Measurements from ENCODE around the gene PPM1E. TPM values are rescaled to one million over a fixed set of nuclear protein-coding genes. Genes with fewer than 3 reads are reported as not detected.

Gene PPM1E
- total RNA-seq, 4 donors from 2014 or later: 0.14 TPM; not detected in 3

DNA sequence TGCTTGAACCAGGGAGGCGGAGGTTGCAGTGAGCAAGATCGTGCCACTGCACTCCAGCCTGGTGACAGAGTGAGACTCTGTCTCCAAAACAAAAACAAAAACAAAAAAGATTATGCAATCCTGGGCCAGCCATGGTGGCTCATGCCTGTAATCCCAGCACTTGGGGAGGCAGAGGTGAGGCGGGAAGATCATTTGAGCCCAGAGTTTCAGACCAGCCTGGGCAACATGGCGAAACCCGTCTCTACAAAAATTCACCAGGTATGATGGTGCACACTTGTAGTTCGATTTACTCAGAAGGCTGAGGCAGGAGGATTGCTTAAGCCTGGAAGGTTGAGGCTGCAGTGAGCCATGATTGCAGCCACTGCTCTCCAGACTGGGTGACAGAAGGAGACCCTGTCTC lies 109.6 kb downstream of the PPM1E start:
- WGBS, 2 donors (ENCODE audit: low coverage in 1 of 2): 87 to 96% methylated on average over 5 to 6 of the region's 6 CpGs
- in situ Hi-C loops (cut with MboI; ENCODE audit: low pct_ligation_motif_present in 1 of 4, low pct_unique_long_range_greater_than_20kb in 1 of 4, low sequenced_read_pairs in 3 of 4): no loop called here
- no peaks in the 10 kb centered on the region for H3K4me1 ChIP-seq
- TF ChIP-seq EP300 (IDR thresholded peaks at IDR 0.05; ENCODE audit: low read depth) (no peak), POLR2AphosphoS5 (IDR thresholded peaks at IDR 0.05) (no peak), POLR2A (IDR thresholded peaks at IDR 0.05) (no peak)
- TF ChIP-seq, protein P1, sequence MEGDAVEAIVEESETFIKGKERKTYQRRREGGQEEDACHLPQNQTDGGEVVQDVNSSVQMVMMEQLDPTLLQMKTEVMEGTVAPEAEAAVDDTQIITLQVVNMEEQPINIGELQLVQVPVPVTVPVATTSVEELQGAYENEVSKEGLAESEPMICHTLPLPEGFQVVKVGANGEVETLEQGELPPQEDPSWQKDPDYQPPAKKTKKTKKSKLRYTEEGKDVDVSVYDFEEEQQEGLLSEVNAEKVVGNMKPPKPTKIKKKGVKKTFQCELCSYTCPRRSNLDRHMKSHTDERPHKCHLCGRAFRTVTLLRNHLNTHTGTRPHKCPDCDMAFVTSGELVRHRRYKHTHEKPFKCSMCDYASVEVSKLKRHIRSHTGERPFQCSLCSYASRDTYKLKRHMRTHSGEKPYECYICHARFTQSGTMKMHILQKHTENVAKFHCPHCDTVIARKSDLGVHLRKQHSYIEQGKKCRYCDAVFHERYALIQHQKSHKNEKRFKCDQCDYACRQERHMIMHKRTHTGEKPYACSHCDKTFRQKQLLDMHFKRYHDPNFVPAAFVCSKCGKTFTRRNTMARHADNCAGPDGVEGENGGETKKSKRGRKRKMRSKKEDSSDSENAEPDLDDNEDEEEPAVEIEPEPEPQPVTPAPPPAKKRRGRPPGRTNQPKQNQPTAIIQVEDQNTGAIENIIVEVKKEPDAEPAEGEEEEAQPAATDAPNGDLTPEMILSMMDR (IDR thresholded peaks at IDR 0.05): no peak
- no peaks in the 10 kb centered on the region for H3K9me3 ChIP-seq
- H3K27ac ChIP-seq: no peak overlapping the region
- no peak for DNase-seq
- no peak overlapping the region for H3K4me3 ChIP-seq
- intact Hi-C loops (cut with DNase I; ENCODE audit: low total_unique reads): no loop called here
- no peaks in the 10 kb centered on the region for H3K36me3 ChIP-seq
- no peaks in the 10 kb centered on the region for H3K27me3 ChIP-seq

DNA sequence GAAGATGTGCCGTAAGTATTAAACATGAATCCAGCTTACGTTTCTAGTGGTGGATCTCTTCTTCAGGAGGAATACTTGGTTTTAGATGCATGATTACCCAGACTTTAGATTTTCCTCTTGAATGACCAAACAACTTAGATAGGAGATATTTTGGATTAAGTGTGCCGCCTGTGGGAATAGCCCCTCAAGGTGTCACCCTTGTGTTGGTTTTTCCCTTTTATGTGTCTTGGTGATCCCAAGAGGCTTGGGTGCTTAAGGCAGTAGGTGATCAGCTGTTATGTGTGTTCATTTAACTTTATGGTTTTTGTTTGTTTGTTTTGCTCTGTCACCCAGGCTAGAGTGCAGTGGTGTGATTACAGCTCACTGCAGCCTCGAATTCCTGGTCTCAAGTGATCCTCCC lies 115.1 kb downstream of the PPM1E start:
- Histone ChIP-seq H3K9me3 (no peaks in the 10 kb centered on the region), H3K27ac (no peak overlapping the region), H3K4me3 (no peak overlapping the region), H3K36me3 (no peaks in the 10 kb centered on the region), H3K4me1 (no peaks in the 10 kb centered on the region), H3K27me3 (no peaks in the 10 kb centered on the region)
- TF ChIP-seq, protein P1 (IDR thresholded peaks at IDR 0.05): no peak
- no peak for TF ChIP-seq POLR2AphosphoS5 (IDR thresholded peaks at IDR 0.05)
- TF ChIP-seq EP300 (IDR thresholded peaks at IDR 0.05; ENCODE audit: low read depth): no peak
- TF ChIP-seq POLR2A (IDR thresholded peaks at IDR 0.05): no peak
- in situ Hi-C loops (cut with MboI; ENCODE audit: low pct_ligation_motif_present in 1 of 4, low pct_unique_long_range_greater_than_20kb in 1 of 4, low sequenced_read_pairs in 3 of 4) (no loop called here), intact Hi-C loops (cut with DNase I; ENCODE audit: low total_unique reads) (no loop called here)
- 59 to 72% methylated on average over 3 to 4 of the region's 4 CpGs for WGBS, 2 donors (ENCODE audit: low coverage in 1 of 2)
- DNase-seq: no peak

DNA sequence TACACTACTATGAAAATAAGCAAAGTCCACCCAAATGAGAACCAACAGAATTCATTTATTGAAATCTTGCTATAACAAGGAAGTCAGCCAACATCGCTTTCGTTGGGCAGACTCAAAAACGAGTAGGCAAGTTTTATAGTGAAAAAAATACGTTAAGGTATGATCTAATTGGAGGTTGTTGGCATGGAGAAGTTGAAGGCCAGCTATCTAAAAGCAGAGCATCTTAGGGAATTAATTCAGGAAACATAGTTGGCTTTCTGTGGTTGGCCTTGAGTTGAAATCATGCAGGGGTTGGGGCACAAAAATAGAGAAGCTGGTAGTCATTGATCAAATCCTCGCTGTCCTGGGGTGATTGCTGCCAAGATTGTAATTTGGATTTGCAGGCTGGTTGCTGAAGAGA lies 118.3 kb downstream of the PPM1E start:
- no peaks in the 10 kb centered on the region for H3K36me3 ChIP-seq
- no peak overlapping the region for H3K4me3 ChIP-seq
- in situ Hi-C loops (cut with MboI; ENCODE audit: low pct_ligation_motif_present in 1 of 4, low pct_unique_long_range_greater_than_20kb in 1 of 4, low sequenced_read_pairs in 3 of 4): no loop called here
- no peaks in the 10 kb centered on the region for H3K27me3 ChIP-seq
- H3K4me1 ChIP-seq: no peaks in the 10 kb centered on the region
- intact Hi-C loops (cut with DNase I; ENCODE audit: low total_unique reads): no loop called here
- H3K27ac ChIP-seq: no peak overlapping the region
- H3K9me3 ChIP-seq: no peaks in the 10 kb centered on the region
- DNase-seq: no peak
- 71 to 78% methylated on average over 4 to 5 of the region's 5 CpGs for WGBS, 2 donors (ENCODE audit: low coverage in 1 of 2)
- TF ChIP-seq POLR2AphosphoS5 (IDR thresholded peaks at IDR 0.05): no peak
- no peak for TF ChIP-seq POLR2A (IDR thresholded peaks at IDR 0.05)
- TF ChIP-seq EP300 (IDR thresholded peaks at IDR 0.05; ENCODE audit: low read depth): no peak
- TF ChIP-seq, protein P1 (IDR thresholded peaks at IDR 0.05): no peak

DNA sequence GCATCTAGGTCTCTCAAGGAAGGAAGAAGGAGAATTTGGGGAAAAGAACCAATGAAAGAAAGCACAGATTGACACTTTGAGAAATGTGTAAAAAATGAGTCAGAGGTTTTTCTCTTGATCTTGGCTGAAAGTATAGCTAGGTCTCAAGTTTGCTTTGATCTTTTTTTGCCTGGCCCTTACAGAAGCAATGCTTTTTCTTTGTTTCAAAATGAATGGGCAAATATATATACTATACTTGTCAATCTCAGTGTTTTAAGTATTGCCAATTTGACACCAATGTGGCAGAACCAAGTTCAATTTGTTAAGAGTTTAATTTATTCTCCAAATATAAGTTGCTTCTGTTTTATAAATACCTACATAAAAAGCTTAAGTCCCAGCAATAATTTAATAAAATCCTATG lies 119.6 kb downstream of the PPM1E start:
- intact Hi-C loops (cut with DNase I; ENCODE audit: low total_unique reads): no loop called here
- in situ Hi-C loops (cut with MboI; ENCODE audit: low pct_ligation_motif_present in 1 of 4, low pct_unique_long_range_greater_than_20kb in 1 of 4, low sequenced_read_pairs in 3 of 4): no loop called here

More for the DNA sequence above, 119.6 kb downstream of the PPM1E start:
- TF ChIP-seq EP300 (IDR thresholded peaks at IDR 0.05; ENCODE audit: low read depth) (no peak), POLR2A (IDR thresholded peaks at IDR 0.05) (no peak), POLR2AphosphoS5 (IDR thresholded peaks at IDR 0.05) (no peak)
- TF ChIP-seq, protein P1 (IDR thresholded peaks at IDR 0.05): no peak
- Histone ChIP-seq H3K9me3 (no peaks in the 10 kb centered on the region), H3K27ac (no peak overlapping the region), H3K4me3 (no peak overlapping the region), H3K36me3 (no peaks in the 10 kb centered on the region), H3K4me1 (no peaks in the 10 kb centered on the region), H3K27me3 (no peaks in the 10 kb centered on the region)
- DNase-seq: no peak

Measured in transverse colon (tissue), 4 donors.